Activated gamma-delta T cell treated with anti-CD3 and anti-CD28 coated beads, Interleukin-2, amount 50 U/mL, for 16 hours (primary cell): ENCODE results near the gene BEND4.

ENCODE experiments used
- DNase-seq: peaks from one replicate; pipeline ENCODE4 v3.0.0-alpha.2; 2020; ENCODE audit warnings: low read depth

Gene BEND4

GRCh38 chr4:42104521-42104920 is 47.9 kb downstream of the BEND4 start:
- no peak for DNase-seq

DNA sequence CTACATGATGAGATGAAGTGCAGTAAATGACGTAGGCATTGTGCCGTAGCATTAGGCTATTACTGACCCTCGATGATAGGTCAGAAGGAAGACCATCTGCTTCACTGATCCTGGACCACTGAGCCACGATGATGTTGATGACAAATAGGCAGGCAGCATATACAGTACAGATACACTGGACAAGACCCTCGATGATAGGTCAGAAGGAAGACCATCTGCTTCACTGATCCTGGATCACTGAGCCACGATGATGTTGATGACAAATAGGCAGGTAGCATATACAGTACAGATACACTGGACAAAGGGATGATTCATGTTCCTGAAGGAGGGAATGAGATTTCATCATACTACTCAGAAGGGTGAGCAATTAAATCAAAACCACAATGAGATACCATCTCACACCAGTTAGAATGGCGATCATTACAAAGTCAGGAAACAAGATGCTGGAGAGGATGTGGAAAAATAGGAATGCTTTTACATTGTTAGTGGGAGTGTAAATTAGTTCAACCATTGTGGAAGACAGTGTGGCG is 50.9 kb downstream of the BEND4 start:
- no peak for DNase-seq

DNA sequence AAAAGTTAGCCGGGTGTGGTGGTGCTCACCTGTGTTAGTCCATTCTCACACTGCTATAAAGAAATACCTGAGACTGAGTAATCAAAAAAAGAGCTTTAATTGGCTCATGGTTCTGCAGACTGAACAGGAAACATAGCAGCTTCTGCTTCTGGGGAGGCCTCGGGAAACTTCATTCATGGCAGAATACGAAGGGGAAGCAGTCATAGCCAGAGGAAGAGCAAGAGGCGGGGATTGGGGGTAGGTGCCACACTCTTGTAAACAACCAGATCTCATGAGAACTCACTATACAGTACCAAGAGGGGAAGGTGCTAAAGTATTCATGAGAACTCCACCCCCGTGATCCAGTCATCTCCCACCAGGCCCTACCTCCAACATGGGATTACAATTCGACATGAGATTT is 64.1 kb downstream of the BEND4 start:
- DNase-seq: no peak

DNA sequence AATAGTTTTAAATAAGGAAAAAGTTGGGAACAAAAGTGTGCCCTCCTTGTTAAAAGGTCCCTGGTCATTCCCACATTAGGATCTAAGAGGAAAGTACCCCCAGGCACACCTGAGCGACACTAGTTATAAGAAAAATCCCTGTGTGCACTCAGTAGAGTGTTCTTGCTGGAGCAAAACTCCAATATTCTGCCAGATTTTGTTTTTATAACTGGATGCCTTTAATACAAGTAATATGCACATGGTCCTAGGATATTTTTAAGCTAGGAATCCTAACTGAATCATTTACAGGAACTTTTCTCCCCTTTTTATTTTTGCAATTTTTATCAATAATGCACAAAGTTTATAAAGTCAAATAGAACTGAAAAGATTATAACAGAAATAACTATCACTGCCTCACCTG is 68.6 kb downstream of the BEND4 start:
- DNase-seq: no peak

- DNase-seq: no peak
These were observed 72.1 kb downstream of the BEND4 start for GRCh38 chr4:42080306-42080705.

GRCh38 chr4:42078184-42078801 is 74.2 kb downstream of the BEND4 start:
- no peak for DNase-seq

- no peak for DNase-seq
These were observed 78.2 kb downstream of the BEND4 start for GRCh38 chr4:42074294-42074693.

DNA sequence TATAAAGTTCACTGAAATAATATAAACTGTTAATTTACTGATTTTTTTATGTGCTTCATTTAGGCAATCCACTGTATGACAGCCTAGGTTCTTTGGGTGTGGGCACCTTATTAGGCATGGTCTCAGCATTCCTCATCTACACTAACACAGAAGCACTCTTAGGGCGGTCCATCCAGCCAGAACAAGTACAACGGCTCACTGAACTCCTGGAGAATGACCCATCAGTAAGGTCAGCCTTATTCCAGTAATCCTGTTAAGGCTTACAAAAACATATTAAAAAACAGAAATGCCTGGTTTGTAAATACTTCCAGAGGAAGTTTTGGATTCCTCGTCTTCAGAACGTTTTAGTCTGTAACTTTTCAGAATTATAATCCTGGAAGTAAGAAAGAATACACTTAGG is 82.0 kb downstream of the BEND4 start:
- DNase-seq: no peak

- DNase-seq: no peak
These were observed 85.2 kb downstream of the BEND4 start for GRCh38 chr4:42067264-42067663.

- DNase-seq: no peak
These were observed 86.1 kb downstream of the BEND4 start for GRCh38 chr4:42066402-42066801.
